HG03378 (cell line): ENCODE results near the gene GRM6.

ENCODE experiments used
- ATAC-seq: cut with Tn5 transposase; IDR thresholded peaks from one replicate; pipeline ENCODE4 v1.9.1; 2021; ENCODE audit warnings: mild to moderate bottlenecking, moderate library complexity; ENCODE audit not compliant: unreplicated experiment

The GRM6 gene

GRCh38 chr5:178984145-178985072 lies 10.7 kb downstream of the GRM6 start:
- no peak for ATAC-seq

GRCh38 chr5:178983728-178984127 lies 11.4 kb downstream of the GRM6 start:
- ATAC-seq, result no peak

GRCh38 chr5:178982941-178983340 lies 12.2 kb downstream of the GRM6 start:
- no peak for ATAC-seq

- no peak for ATAC-seq
These were observed 13.7 kb downstream of the GRM6 start for GRCh38 chr5:178981381-178981780.

GRCh38 chr5:178965465-178966055 lies 29.6 kb downstream of the GRM6 start:
- ATAC-seq, result no peak

- no peak for ATAC-seq
These were observed 53.8 kb downstream of the GRM6 start for GRCh38 chr5:178941361-178941760.

- no peak for ATAC-seq
These were observed 54.4 kb downstream of the GRM6 start, which contains the start of gene ZNF454 for GRCh38 chr5:178940569-178941360. ZNF454 (plus strand) TSS chr5:178941198; CDS start chr5:178942792, 1,594 bp downstream.

- ATAC-seq, result no peak
These were observed 63.0 kb downstream of the GRM6 start for GRCh38 chr5:178931846-178932760.
